Measurements from ENCODE around the gene IFNA16.
"Not testable (repeated sequence)": the region's sequence is repeated elsewhere in the genome, so short reads cannot be mapped to it uniquely, and the experiment has no call there.

The IFNA16 gene

GRCh38 chr9:21202105-21202504, 15.0 kb downstream of the IFNA16 start, which contains the start of gene IFNA7:
TSS of gene IFNA7 (minus strand) at chr9:21202205. CDS start at chr9:21202165, 40 bp downstream.
- not testable (repeated sequence) for DNase-seq (ENCODE audit: low read depth, low spot score)

DNA sequence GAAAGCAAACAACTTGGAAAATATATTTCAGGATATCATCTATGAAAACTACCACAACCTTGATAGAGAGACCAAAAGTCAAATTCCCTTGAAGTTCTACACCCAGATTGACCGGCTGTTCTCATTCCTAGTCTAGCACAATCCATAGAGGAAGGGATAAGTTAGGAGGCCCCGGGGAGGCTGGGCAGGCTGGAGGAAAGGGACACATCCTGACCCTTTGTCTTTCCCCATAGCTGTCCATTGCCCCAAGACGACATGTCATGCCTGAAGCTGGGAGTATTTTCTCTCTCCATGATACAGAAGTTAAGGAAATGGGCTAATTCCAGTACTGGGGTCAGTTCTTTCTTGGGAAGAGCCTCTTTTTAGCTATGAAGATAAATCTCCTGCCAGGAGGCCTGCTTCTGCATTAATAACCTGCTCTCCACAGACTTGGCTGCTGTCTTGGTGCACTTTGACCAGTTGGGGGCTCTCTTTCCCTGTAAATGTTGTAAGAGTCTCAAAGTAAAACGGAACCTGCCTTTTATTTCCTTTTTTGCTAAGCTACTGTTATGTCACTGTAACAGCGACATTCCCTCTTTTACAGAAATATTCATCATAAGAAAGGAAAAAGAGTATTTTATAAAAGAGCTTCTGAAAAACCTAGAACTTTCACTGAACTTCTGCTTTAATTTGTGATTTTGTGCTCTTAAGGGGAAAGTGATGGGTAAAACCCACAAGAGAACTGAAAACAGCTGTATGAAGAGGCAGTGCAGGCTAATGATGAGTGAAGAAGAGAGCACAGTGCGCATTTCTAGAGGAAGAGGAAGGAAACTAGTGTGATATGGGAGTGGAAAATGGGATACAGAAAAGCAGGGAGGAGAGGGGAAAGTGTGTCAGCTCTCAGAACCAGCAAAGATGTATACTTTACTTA, 22.0 kb downstream of the IFNA16 start:
- peak; percentile 13 for DNase-seq (ENCODE audit: low read depth, low spot score)

GRCh38 chr9:21187487-21187886, 29.6 kb downstream of the IFNA16 start, which contains the start of gene IFNA4:
TSS of gene IFNA4 (minus strand) at chr9:21187587. CDS start at chr9:21187531, 56 bp downstream.
- DNase-seq (ENCODE audit: low read depth, low spot score) = not testable (repeated sequence)

DNA sequence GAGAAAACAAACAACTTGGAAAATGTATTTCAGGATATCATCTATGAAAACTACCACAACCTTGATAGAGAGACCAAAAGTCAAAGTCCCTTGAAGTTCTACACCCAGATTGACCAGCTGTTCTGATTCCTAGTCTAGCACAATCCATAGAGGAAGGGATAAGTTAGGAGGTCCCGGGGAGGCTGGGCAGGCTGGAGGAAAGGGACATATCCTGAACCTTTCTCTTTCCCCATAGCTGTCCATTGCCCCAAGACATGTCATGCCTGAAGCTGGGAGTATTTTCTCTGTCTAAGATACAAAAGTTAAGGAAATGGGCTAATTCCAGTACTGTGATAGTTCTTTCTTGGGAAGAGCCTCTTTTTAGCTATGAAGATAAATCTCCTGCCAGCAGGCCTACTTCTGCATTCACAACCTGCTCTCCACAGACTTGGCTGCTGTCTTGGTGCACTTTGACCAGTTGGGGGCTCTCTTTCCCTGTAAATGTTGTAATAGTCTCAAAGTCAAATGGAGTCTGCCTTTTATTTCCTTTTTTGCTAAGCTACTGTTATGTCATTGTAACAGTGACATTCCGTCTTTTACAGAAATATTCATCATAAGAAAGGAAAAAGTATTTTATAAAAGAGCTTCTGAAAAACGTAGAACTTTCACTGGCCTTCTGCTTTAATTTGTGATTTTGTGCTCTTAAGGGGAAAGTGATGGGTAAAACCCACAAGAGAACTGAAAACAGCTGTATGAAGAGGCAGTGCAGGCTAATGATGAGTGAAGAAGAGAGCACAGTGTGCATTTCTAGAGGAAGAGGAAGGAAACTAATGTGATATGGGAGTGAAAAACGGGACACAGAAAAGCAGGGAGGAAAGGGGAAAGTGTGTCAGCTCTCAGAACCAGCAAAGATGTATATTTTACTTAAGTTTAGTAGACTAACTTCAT, 34.0 kb downstream of the IFNA16 start:
- DNase-seq (ENCODE audit: low read depth, low spot score) = peak; percentile 5

GRCh38 chr9:21174671-21175070, 42.4 kb downstream of the IFNA16 start:
- DNase-seq (ENCODE audit: low read depth, low spot score) = no peak

DNA sequence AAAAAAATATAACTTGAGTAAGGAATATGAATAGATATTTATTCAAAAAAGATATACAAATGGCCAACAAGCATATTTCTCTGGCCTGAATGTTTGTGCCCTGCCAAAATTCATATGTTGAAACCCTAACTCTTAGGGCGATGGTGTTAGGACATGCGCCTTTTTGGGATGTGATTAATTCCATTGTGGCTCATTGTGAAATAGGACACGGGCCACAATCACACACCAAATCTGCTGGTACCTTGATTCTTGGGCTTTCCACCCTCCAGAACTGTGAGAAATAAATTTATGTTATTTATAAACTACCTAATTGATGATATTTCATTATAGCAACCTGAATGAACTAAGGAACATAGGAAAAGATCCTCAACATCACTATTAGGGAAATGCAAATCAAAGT, 45.0 kb downstream of the IFNA16 start:
- DNase-seq (ENCODE audit: low read depth, low spot score) = no peak

DNA sequence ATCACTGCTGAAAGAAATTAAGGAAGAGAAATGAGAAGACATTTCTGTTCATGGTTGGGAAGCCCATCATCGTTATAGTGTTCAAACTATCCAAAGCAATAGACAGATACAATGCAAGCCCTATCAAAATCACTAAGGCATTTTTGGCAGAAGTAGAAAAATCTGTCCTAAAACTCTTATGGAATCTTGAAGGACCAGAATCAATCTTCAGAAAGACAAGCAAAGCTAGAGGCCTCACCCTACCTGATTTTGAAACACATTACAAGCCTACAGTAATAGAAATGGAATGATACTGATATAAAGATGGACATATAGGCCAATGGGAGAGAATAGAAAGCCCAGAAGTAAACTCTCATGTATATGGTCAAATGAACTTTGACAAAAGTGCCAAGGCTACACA, 45.8 kb downstream of the IFNA16 start:
- DNase-seq (ENCODE audit: low read depth, low spot score) = no peak

GRCh38 chr9:21166560-21166959, 50.6 kb downstream of the IFNA16 start, which contains the start of gene IFNA21:
TSS of gene IFNA21 (minus strand) at chr9:21166660. CDS start at chr9:21166612, 48 bp downstream.
- not testable (repeated sequence) for DNase-seq (ENCODE audit: low read depth, low spot score)
